ENCODE measurements around the gene SYNJ2.

- TF ChIP-seq POLR2A (IDR thresholded peaks at IDR 0.05; ENCODE audit: low read depth, low read length), result peak; percentile 89
- TF ChIP-seq, protein P1, sequence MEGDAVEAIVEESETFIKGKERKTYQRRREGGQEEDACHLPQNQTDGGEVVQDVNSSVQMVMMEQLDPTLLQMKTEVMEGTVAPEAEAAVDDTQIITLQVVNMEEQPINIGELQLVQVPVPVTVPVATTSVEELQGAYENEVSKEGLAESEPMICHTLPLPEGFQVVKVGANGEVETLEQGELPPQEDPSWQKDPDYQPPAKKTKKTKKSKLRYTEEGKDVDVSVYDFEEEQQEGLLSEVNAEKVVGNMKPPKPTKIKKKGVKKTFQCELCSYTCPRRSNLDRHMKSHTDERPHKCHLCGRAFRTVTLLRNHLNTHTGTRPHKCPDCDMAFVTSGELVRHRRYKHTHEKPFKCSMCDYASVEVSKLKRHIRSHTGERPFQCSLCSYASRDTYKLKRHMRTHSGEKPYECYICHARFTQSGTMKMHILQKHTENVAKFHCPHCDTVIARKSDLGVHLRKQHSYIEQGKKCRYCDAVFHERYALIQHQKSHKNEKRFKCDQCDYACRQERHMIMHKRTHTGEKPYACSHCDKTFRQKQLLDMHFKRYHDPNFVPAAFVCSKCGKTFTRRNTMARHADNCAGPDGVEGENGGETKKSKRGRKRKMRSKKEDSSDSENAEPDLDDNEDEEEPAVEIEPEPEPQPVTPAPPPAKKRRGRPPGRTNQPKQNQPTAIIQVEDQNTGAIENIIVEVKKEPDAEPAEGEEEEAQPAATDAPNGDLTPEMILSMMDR (IDR thresholded peaks at IDR 0.05; ENCODE audit: extremely low read depth in 1 of 2, insufficient read depth in 1 of 2, low read depth in 1 of 2, low read length in 2 of 2), result no peak
Observed at GRCh38 chr6:158040051-158040803, 58.6 kb downstream of the SYNJ2 start.
